Upper lobe of left lung (tissue), 4 donors: ENCODE results near the gene SLC9A6.
"Not testable (repeated sequence)": the region's sequence is repeated elsewhere in the genome, so short reads cannot be mapped to it uniquely, and the experiment has no call there.

ENCODE experiments used
- CTCF ChIP-seq, 6 experiments: fragments of 450-650 bp in 4 of 6; fragments of 200-600 bp in 2 of 6; sonication (generic) in 2 of 6; IDR thresholded peaks; one replicate each; pipeline ENCODE4 v1.5.1; 2016 to 2019; ENCODE audit warnings: antibody characterized with exemption in 6 of 6
- POLR2A ChIP-seq, 4 donors: fragments of 450-650 bp; IDR thresholded peaks; one replicate each; pipeline ENCODE4 v1.5.1; 2016 to 2017; ENCODE audit warnings: antibody characterized with exemption in 4 of 4, mild to moderate bottlenecking in 2 of 4

- not testable (repeated sequence) for TF ChIP-seq CTCF, POLR2A (IDR thresholded peaks at IDR 0.05)
These were observed 106.7 kb downstream of the SLC9A6 start for GRCh38 chrX:136091898-136092297.
